Jurkat, Clone E6-1 (cell line): ENCODE data around the gene SLC6A12.

Source experiments
- DNase-seq: peaks from one replicate; pipeline ENCODE4 v3.0.0-alpha.2; 2011; ENCODE audit warnings: low read depth, low spot score
- H3K4me3 ChIP-seq: 2 replicates; pipeline ENCODE4 v1.5.1; 2011; ENCODE audit warnings: mild to moderate bottlenecking, low read length, control low read depth, moderate library complexity

Gene SLC6A12

DNA sequence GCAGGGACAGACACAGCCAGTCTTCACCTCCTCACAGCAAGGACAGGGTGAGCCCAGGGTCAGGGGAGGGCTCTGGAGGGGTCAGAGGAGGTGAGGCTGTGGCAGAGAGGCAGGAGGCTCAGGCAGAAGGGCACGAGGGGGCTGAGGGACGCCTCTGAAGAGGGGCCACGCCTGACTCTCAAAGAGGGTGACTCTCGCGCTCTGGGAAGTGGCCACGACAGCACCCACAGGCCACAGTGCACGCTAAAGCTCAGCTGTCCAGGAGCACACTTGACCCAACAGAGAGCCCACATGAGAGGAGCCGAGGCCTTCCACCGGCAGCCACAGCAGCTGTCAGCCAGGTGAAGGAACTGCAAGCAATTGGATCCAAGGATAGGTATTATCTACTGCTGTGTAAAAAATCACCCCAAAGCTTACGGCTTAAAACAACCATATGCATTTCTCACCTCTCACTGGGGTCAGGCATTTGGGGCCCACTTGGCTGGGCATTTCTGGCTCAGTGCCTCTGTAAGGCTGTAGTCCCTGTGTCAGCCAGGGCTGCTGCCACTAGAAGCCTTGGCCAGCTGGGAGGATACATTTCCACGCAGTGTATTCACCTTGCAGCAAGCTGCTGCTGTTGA, 27.8 kb downstream of the SLC6A12 start:
- H3K4me3 ChIP-seq = no peak overlapping the region
- DNase-seq = no peak

DNA sequence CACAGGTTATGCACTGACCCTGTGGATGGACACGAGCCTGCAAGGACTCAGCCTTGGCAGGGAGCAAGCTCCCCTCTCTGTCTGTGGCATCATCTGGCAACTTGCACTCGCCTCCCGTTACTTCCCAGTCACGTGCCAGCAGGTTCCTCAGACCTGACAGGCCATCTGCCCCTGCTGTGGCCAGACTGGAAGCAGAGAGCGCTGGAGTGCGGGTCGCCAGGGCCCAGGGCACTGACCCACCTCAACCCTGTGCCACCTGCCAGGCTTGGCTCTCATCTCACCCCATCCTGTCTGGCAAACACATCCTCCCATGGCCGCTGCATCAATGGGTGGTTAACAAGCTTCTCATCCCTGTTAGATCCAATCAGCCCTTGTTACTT, 28.4 kb downstream of the SLC6A12 start:
- H3K4me3 ChIP-seq = no peak overlapping the region
- DNase-seq = no peak

DNA sequence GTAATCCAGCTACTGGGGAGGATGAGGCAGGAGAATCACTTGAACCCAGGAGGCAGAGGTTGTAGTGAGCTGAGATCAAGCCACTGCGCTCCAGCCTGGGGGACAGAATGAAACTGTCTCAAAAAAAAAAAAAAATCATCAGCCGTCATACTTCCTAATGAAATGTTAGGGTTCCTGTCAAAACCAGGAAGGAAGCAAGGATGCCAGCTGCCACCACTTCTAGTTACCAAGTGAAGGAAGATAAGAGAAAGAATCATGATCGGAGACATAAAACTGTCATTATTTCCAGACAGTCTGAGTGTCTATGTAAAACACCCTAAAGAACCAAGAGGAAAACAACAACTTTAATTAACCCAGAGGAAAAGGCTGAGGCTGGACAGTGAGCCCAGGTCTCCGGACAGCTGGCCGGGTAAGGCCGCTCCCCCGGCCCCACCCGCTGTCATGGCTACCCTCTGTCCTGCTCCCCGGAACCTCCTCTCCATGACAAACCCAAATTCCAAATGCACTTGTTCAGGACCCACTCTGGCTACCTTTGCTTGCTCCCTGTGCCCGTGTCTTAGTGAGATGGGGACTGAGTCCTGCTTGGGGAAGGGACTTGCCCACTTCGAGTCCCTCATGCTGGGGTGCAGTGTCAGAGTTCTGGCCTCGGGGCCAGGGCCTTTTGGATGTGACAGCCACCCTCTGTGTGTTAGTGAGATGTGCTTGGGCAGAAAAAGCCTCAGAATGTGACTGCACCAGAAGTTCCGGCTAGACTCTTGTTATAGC, 29.0 kb downstream of the SLC6A12 start:
- no peak overlapping the region for H3K4me3 ChIP-seq
- no peak for DNase-seq

DNA sequence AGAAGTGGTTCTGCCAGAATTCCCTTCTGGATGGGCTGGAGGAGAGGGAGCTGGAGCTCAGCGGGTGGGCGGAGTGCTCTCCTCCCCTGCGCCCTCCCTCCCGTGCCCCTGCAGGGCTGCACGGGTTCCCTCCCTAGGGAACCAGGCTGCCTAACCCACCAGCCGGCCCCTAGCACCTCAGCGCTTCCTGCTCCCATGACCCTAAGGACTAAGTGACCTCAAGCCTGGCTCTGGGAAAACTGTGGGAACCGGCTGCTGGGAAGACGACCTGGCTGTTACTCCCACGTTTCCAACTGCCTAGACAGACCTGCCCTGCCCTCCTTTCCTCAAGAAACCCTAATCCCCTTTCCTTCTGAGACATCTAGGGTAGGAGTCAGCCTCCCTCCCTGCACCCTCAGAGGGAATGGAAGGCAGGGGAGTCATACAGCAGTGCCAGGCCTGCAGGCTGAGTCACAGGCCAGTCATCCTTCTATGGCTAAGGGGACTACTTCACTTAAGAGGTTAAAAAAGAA, 31.5 kb downstream of the SLC6A12 start:
- no peak overlapping the region for H3K4me3 ChIP-seq
- DNase-seq = no peak

DNA sequence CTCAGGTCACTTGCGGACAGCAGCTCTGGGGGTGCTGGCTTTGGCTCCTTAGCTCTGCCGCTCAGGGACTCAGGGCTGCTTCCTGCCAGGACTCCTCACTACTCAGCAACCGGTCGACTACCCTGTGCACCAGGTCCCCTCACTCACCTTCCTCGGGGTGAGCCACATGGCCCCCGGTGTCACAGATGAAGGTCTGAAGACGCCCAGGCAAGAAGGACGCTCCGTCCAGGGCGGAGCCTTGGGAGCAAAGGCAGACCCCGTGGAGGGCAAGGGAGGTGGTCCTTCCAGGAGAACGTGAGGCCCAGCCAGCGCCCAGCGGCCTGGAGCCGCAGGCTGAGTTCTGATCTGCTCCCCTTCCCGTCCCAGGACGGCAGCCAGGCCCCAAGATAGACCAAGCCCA, 32.0 kb downstream of the SLC6A12 start:
- no peak overlapping the region for H3K4me3 ChIP-seq
- DNase-seq = no peak

DNA sequence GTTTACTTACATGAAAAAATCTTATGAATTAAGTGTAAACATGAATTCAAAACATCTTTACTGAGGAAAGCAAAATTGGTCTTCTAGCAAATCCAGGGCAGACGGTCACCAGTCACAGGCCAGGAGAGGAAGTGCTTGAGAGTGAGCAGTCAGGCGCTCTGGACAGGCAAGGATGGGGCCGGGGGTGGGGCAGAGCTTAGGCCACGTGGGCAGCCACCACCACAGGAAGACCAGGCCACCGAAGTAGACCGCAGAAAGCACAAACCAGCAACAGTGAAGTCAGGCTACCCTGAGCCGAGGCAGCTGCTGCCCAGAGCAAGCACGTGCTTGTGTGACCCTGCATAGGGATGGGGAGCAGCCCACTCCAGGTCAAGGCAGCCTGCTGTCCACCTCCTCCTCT, 33.5 kb downstream of the SLC6A12 start:
- no peak overlapping the region for H3K4me3 ChIP-seq
- no peak for DNase-seq

DNA sequence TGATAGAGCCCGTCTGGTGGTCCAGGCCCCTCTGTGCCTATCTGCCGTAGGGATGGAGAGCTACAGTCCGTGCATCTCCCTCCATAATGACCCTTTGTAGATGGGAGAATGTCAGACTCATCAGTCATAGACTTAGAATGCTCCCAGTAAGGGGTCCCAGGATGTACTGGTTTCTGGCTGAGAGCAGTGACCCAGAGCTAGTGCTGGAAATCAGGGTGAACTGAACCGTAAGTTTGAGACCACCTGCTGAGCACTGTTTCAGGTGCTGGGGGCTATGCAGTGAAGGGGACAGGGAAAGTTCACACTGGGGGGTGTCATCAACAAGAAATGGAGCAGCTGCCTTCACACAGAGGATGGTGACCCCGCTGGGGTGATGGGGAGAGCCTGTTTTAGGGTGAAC, 34.1 kb downstream of the SLC6A12 start:
- H3K4me3 ChIP-seq = no peak overlapping the region
- DNase-seq = no peak

DNA sequence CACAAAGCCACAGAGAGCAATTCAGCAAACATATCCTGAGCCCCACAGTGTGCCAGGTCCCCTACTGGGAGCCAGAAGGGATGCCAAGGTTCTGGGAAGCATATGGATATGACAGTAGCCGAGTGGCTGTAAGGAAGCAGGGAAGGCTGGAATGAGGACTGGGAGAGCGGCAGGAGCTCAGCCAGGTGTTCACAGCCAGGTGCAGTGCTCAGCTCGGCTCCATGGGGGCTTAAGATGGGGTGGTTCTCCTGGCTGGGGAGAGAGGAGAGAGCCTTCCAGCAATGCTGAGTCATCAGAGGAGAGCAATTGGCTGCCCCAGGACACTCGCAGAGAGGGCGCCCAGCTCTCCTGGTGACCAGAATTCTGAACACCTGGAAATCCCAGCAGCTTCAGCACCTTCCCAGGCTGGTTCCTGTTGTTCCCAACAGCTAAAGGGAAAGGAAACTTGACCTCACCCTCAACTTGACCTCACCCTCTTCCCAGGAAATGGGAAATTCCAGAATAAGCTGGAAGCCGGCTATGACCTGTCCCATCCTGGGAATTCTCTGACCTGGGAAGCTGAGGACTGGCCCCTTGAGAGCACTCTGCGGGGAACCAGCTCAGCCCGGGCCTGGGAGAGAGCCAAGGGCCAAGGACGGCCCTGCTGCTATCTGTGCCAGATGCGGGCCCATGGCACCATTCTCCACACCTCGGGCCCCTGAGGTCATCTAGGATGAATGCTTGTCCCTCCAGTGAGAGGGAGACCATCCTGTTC, 34.6 kb downstream of the SLC6A12 start:
- no peak overlapping the region for H3K4me3 ChIP-seq
- no peak for DNase-seq

DNA sequence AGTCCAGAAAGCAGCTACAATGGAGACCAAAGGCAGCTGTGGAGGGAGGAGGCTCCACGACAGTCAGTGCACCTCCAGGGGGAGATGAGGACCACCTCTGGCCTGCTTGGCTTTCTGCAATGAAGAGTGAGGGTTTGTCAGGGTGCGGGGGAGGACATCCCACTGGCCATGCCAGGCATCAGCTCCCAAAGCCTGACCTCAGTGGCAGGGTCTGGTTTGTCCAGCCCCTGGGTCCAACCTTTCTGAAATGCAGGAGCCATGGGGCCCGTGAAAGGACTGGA, 35.2 kb downstream of the SLC6A12 start:
- H3K4me3 ChIP-seq = no peak overlapping the region
- DNase-seq = no peak

DNA sequence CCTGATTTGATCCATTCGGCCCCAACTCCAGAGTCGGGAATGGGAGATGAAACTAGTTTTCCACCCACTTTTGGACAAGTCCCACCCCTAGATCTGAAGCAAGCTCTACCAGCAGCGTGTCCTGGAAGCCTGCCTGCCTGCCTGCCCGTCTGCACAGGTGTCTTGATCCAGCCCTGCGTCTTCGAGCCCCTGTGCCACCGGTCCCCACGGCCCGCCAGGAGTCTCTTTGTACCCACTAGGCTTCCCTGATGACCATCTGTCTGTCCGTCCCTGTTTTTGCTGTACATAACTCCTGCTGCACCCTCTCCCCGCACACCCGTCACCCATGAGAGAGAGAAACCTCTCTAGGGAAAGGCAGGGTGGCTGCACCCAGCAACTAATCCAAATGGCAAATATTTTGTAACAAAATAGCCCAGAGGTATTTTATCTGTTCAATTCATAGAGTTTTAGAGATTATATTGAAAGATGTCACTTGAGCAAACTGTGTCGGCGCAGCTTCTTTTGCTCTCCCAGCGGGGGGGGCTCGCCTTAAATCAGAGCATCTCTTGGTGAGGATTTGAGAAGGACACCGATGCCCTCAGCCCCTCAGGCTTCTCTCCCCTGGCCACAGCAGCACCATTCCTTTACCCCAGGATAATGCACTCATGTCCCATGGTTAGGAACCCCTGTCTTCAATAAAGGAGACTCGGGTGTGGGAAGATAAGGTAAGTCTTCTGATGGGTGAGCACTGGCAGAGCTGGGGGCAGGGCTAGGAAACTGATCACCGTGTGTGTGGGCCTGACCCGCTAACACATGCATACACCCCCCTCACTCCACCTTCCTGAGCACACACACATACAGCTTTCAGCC, 35.8 kb downstream of the SLC6A12 start:
- no peak overlapping the region for H3K4me3 ChIP-seq
- DNase-seq = no peak

DNA sequence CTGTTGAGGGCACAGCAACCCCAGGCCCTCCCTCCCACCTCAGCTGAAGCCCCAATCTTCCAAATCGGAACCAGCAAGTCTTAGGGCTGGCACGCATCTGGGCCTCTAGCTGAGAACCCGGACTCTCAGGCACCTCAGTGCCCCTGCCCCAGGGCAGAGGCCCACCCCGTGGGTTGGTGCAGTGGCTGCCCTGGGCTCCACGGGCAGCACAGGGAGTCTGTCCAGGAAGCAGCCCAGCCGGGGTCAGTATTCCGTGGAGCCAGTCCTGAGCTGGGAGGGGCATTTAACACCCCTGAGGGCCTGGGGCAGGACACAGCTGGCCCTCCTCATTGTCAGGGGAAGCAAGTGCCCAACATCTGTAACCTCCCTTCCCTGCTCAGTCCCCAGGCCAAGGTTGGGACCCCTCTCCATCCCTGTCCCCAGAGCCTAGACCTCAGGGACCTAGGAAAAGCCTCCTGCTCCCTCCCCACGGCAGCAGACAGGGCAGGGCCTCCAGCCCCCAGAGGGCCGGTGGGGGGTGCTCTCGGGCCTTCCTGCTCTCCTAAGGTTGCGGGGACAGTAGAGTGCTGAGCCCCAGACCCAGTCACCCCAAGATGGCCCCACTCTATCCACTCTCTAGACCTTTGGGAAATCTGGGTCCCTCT, 36.5 kb downstream of the SLC6A12 start:
- no peak overlapping the region for H3K4me3 ChIP-seq
- DNase-seq = no peak

DNA sequence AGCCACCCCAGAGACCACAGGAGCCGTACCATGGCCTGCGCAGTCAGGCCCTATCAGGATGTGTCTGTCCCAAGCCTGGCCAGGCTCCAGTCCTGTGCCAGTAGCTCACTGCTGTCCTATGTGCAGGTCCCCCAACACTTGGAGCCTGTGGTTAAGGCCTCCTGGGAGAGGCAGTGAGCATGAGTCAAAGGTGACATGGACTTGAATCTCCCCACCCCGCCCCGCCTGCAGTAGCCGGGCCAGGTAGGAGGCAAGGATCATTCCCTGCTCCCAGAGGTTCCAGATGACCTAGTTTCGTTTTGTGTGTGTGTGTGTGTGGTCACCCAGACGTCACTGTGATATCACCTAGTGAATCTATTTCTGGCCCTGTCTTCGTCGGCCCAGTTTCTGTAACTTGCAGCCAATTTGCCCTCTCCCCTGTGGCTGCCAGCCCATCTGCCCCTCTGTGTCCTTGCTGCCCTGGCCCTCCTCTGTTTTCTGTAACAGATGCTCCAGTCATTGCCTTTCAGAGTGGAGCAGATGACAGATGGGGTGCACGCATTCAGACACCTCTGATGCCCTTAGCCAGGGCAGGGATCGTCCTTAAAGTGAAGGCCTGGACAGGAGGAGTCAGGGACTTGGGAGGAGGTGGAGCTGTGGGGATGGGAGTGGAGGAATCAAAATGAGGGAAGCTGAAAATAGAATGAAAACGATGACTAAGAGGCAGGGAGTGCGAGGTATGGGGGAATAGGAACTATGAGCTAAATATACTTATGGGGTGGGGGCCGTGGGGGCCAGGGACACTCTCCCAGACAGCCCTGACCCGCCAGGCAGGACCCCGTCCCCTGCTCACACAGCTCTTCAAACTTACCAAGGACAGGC, 37.4 kb downstream of the SLC6A12 start:
- H3K4me3 ChIP-seq = no peak overlapping the region
- no peak for DNase-seq

DNA sequence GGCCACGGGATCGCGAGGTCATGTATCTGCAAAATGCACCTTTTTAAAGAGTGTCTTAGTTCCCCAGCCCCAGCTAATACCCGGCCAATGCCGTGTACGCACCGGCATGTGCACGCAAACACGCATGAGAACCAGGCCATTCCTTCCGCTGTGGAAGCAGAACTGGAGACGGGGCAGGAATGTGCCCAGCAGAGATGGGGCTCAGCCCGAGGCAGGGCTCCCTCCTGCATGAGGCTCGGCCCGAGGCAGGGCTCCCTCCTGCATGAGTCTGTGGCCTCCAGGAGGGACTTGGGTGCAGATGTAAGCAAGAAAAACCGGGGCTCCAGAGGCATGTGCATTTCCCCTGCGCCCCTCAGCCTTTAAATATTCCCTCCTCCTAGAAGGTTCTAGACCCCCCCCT, 38.2 kb downstream of the SLC6A12 start:
- H3K4me3 ChIP-seq = no peak overlapping the region
- DNase-seq = no peak

DNA sequence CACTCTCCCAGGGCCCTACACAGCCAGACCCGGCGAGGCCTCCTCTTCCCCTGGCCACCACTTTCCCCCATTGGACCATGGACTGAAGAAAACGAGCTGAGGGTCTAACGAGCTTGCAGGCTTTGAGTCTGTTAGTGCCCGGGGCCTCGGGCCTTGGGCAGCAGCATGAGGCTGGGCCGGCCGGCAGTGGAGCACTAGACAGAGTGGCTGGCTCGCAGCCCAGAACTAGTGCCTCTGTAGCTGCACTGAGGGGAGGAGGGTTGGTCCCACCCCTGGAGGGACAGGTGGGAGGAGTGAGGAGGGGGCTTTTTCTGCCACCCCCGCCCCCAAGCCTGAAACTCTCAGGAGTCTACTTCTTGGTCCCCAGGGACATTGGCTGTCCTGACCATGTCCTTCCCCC, 38.7 kb downstream of the SLC6A12 start:
- H3K4me3 ChIP-seq = no peak overlapping the region
- no peak for DNase-seq

DNA sequence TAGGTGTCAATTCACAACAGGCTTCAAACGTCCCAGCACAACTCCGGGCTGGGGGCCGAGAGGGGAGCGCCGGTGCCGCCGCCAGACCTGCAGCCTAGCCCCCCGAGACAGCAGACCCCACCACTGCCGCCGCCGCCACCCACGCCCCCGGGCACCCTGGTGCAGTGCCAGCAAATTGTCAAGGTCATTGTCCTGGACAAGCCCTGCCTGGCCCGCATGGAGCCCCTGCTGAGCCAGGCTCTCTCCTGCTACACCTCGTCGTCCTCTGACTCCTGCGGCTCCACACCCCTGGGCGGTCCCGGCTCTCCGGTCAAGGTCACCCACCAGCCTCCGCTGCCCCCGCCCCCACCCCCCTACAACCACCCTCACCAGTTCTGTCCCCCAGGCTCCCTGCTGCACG, 39.4 kb downstream of the SLC6A12 start:
- H3K4me3 ChIP-seq = no peak overlapping the region
- DNase-seq = no peak

DNA sequence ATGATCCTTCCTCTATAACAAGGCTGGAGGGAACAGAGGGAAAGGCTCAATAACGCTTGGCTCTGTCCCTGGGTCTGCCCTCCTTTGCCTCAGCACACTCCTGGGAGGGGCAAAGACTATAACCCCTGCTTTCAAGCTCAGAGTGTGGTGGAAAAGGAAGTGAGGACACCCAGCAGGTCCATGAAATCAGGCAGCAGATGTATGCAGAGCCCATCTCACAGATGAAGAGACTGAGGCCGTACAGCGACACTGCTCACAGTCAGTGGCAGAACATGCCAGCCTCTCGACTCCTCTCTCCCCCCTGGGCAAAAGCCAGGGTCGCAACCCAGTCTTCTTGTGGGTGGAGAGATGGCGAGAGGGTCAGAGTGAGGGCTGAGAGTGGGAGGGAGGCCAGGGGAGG, 39.8 kb downstream of the SLC6A12 start:
- DNase-seq = no peak
- H3K4me3 ChIP-seq = no peak overlapping the region

DNA sequence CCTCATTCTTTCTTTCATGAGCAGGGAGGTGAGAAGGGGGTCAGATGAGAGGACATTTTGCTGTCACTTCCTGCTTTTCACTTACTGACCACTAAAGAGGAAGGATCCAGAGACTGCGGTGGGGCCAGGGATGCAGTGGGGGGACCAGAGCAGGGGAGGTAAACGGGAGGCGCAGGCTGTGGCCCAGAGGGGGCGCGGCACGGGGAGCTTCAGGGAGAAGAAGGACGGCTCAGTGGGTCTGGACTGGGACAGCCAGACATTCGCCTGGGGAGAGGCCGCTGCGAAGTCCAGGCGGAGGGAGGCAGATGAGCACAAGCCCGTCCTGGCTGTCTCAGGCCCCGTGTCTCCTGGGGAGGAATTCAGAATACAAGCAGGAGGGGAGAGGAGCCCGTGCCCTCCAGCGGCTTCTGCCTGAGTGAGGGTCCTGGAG, 41.2 kb downstream of the SLC6A12 start:
- H3K4me3 ChIP-seq = no peak overlapping the region
- no peak for DNase-seq
